ENCODE results near the gene SPEN. TPM values are rescaled to one million over a fixed set of nuclear protein-coding genes. Genes with fewer than 3 reads are reported as not detected.
A peak's percentile ranks its signal among the peaks of the same experiment; 100 is the strongest.

SPEN gene
- total RNA-seq, 1 donor from 2014 or later = 54.0 TPM

DNA sequence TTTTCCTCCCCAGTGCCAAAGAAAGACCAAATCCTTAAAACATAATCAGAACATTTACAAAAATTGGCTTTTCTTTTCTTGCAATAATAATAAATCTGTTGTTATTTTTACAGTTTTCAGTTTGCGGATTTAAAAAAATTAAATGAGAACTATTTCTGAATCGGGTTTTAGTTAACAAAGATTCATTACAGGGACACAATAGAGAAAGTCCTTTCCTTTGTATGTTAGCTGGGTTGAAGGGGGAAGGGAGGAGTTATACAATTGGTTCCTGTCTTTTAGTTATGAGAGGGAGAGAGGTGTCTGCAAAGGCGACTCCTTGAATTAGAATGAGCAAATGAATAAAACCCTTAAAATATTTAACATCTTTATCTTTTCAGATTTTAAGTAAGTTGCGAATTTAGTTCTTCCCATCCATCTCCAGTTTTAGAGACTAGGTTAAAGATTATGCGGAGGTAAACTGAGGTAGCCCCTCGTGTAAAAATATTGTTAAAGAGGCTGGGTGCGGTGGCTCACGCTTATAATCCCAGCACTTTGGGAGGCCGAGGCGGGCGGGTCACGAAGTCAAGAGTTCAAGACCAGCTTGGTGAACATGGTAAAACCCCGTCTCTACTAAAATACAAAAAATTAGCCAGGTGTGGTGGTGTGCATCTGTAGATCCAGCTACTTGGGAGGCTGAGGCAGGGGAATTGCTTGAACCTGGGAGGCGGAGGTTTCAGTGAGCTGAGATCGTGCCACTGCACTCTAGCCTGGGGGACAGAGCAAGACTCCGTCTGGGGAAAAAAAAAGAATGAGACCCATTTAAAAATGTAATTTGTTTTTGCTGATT, 3.9 kb downstream of the SPEN start:
- Mint-ChIP-seq H3K9me3 (ENCODE audit: unreplicated experiment) (no peaks in the 10 kb centered on the region), H3K4me3 (ENCODE audit: unreplicated experiment) (peak overlapping the region; percentile 48), H3K4me1 (ENCODE audit: unreplicated experiment) (peaks cover 40% of the 10 kb centered on the region), H3K27ac (ENCODE audit: unreplicated experiment) (peak overlapping the region; percentile 89), H3K27me3 (ENCODE audit: unreplicated experiment) (no peaks in the 10 kb centered on the region), H3K36me3 (ENCODE audit: unreplicated experiment) (no peaks in the 10 kb centered on the region)
- TF ChIP-seq, protein P1, sequence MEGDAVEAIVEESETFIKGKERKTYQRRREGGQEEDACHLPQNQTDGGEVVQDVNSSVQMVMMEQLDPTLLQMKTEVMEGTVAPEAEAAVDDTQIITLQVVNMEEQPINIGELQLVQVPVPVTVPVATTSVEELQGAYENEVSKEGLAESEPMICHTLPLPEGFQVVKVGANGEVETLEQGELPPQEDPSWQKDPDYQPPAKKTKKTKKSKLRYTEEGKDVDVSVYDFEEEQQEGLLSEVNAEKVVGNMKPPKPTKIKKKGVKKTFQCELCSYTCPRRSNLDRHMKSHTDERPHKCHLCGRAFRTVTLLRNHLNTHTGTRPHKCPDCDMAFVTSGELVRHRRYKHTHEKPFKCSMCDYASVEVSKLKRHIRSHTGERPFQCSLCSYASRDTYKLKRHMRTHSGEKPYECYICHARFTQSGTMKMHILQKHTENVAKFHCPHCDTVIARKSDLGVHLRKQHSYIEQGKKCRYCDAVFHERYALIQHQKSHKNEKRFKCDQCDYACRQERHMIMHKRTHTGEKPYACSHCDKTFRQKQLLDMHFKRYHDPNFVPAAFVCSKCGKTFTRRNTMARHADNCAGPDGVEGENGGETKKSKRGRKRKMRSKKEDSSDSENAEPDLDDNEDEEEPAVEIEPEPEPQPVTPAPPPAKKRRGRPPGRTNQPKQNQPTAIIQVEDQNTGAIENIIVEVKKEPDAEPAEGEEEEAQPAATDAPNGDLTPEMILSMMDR (IDR thresholded peaks at IDR 0.05) = no peak
- peak; percentile 40 for DNase-seq (ENCODE audit: extremely low spot score, unreplicated experiment)

DNA sequence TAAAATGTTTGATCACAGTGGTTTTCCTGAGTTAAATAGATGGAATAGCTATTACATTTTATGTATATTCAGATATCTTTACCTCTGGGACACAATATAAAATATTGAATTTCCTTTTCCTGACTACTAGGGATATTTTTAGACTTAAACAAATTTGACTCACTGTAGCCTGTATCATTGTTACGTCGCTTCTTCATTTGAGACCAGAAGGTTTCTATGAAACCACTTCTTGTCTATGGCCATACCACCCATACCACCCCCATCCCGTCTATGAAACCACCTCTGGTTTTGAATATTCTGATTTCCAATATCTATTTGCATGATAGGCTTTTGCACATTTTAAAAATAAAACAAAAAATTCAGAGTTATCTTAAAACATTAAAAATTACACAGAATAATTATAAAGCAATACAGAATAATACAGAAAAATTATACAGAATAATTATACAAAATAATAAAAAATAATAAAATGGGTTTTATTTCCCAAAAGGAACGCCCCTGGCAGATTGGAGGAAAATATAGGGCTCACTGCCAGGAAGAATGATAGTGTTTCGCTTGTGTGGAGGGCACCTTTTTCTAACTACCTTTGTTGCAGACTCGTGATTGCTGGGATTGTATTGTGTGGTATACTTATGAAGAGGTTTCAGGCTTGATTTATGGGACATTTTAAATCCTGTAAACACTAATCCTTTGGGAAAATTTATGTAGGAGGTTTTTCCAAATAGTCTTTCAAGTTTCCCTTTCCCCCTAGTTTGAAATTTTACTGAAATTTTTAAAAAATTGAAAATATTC, 4.7 kb downstream of the SPEN start:
- Mint-ChIP-seq H3K27ac (ENCODE audit: unreplicated experiment) (peak overlapping the region; percentile 89), H3K9me3 (ENCODE audit: unreplicated experiment) (no peaks in the 10 kb centered on the region), H3K4me3 (ENCODE audit: unreplicated experiment) (no peak overlapping the region), H3K36me3 (ENCODE audit: unreplicated experiment) (no peaks in the 10 kb centered on the region), H3K27me3 (ENCODE audit: unreplicated experiment) (no peaks in the 10 kb centered on the region), H3K4me1 (ENCODE audit: unreplicated experiment) (peaks cover 39% of the 10 kb centered on the region)
- TF ChIP-seq, protein P1 (IDR thresholded peaks at IDR 0.05) = no peak
- no peak for DNase-seq (ENCODE audit: extremely low spot score, unreplicated experiment)

DNA sequence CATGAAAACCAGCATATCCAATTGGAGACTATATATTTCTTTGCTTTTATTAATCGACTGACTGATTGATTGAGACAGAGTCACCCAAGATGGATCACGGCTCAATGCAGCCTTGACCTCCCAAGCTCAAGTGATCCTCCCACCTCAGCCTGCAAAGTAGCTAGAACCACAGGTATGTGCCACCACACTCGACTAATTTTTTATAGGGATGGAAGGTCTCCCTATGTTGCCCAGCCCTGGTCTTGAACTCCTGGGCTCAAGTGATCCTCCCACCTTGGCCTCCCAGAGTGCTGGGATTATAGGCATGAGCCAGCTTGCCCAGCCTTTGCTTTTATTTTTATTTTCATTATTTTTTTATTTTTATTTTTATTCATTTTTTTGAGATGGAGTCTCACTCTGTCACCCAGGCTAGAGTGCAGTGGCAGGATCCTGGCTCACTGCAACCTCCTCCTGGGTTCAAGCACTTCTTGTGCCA, 5.4 kb downstream of the SPEN start:
- H3K27ac Mint-ChIP-seq (ENCODE audit: unreplicated experiment) = peak overlapping the region; percentile 54
- DNase-seq (ENCODE audit: extremely low spot score, unreplicated experiment) = no peak
- TF ChIP-seq, protein P1 (IDR thresholded peaks at IDR 0.05) = no peak
- H3K36me3 Mint-ChIP-seq (ENCODE audit: unreplicated experiment) = no peaks in the 10 kb centered on the region
- H3K4me1 Mint-ChIP-seq (ENCODE audit: unreplicated experiment) = peaks cover 39% of the 10 kb centered on the region
- H3K4me3 Mint-ChIP-seq (ENCODE audit: unreplicated experiment) = no peak overlapping the region
- H3K9me3 Mint-ChIP-seq (ENCODE audit: unreplicated experiment) = no peaks in the 10 kb centered on the region
- no peaks in the 10 kb centered on the region for H3K27me3 Mint-ChIP-seq (ENCODE audit: unreplicated experiment)

DNA sequence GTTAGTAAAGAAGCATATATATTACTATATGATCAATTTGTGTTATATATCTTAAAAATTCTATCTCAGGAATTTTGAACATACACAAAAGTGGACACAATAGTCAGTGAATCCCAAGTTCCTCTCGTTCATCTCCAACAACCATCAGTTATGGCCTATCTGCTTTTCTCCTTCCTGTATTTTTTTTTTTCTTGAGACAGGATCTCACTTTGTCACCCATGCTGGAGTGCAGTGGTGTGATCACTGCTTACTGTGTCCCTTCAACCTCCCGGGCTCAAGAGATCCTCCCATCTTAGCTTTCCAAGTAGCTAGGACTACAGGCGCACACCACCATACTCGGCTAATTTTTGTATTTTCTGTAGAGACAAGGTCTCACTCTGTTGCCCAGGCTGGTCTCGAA, 9.4 kb downstream of the SPEN start:
- no peak for DNase-seq (ENCODE audit: extremely low spot score, unreplicated experiment)
- Mint-ChIP-seq H3K4me1 (ENCODE audit: unreplicated experiment) (peaks cover 24% of the 10 kb centered on the region), H3K4me3 (ENCODE audit: unreplicated experiment) (no peak overlapping the region), H3K36me3 (ENCODE audit: unreplicated experiment) (no peaks in the 10 kb centered on the region), H3K9me3 (ENCODE audit: unreplicated experiment) (no peaks in the 10 kb centered on the region), H3K27ac (ENCODE audit: unreplicated experiment) (no peak overlapping the region), H3K27me3 (ENCODE audit: unreplicated experiment) (no peaks in the 10 kb centered on the region)
- TF ChIP-seq, protein P1 (IDR thresholded peaks at IDR 0.05) = no peak

All from osteocyte (in vitro differentiated cells).